Mucosa of descending colon (tissue), 3 donors: ENCODE data around the gene SSR2. TPM values are rescaled to one million over a fixed set of nuclear protein-coding genes. Genes with fewer than 3 reads are reported as not detected.

Experiments
- ATAC-seq: fragments of 200-7000 bp; cut with Tn5 transposase; one replicate; pipeline ENCODE4 v1.9.1; 2020; ENCODE audit warnings: mild to moderate bottlenecking, moderate library complexity
- DNase-seq, 3 donors: peaks; one replicate each; pipeline ENCODE4 v3.0.0-alpha.2; 2020
- H3K36me3 ChIP-seq: fragments of 200-600 bp; one replicate; pipeline ENCODE4 v1.8.0; 2021; ENCODE audit warnings: low read depth, mild to moderate bottlenecking
- H3K4me1 ChIP-seq: fragments of 200-600 bp; one replicate; pipeline ENCODE4 v1.8.0; 2021; ENCODE audit warnings: low read depth, mild to moderate bottlenecking
- H3K4me3 ChIP-seq: fragments of 200-600 bp; one replicate; pipeline ENCODE4 v1.8.0; 2021; ENCODE audit warnings: mild to moderate bottlenecking
- H3K9me3 ChIP-seq: fragments of 200-600 bp; one replicate; pipeline ENCODE4 v1.8.0; 2021; ENCODE audit warnings: mild to moderate bottlenecking
- CTCF ChIP-seq: fragments of 200-600 bp; IDR thresholded peaks from one replicate; pipeline ENCODE4 v1.8.0; 2022; ENCODE audit warnings: antibody characterized with exemption, mild to moderate bottlenecking
- intact Hi-C, 2 donors: fragments of 100-400 bp; cut with DNase I in 1 of 2; cut with micrococcal nuclease in 1 of 2; formaldehyde crosslinking; loops; one replicate each; pipeline versions ENCODE4 v1.11.0 to v1.11.1; 2022; cut with DNase I, micrococcal nuclease
- total RNA-seq, 3 donors: library from RNA; stranded (reverse); fragmentation: NEBNext Ultra II Directional in 2 of 3; extraction: Animal tissue kit (Norgen Biotek cat#: 25700) in 2 of 3; gene quantifications; one replicate each; pipeline versions ENCODE4 v1.2.1 to v1.2.4, GENCODE V29; 2021 to 2023
- donor health status: DM: no; HTN: no; CAD: no; lungs with moderate emphysema.
- donor health status: DM: no; HTN: no; CAD: no.
- donor health status: DM: no; HTN: yes; CAD: no.

SSR2 gene
- total RNA-seq, 3 donors from 2014 or later: 144 to 203 (median 164) TPM

- DNase-seq (peak in 2 of 3 donors; percentile 46 to 66), ATAC-seq (peak; percentile 31)
- intact Hi-C loops: no loop called here
- H3K9me3 ChIP-seq: no peaks in the 10 kb centered on the region
- TF ChIP-seq CTCF: no peak
- H3K36me3 ChIP-seq: no peaks in the 10 kb centered on the region
- H3K4me1 ChIP-seq: peaks cover 20% of the 10 kb centered on the region
- H3K4me3 ChIP-seq: no peak overlapping the region
Measured at GRCh38 chr1:155981266-155982088, 39.3 kb downstream of the SSR2 start.

DNA sequence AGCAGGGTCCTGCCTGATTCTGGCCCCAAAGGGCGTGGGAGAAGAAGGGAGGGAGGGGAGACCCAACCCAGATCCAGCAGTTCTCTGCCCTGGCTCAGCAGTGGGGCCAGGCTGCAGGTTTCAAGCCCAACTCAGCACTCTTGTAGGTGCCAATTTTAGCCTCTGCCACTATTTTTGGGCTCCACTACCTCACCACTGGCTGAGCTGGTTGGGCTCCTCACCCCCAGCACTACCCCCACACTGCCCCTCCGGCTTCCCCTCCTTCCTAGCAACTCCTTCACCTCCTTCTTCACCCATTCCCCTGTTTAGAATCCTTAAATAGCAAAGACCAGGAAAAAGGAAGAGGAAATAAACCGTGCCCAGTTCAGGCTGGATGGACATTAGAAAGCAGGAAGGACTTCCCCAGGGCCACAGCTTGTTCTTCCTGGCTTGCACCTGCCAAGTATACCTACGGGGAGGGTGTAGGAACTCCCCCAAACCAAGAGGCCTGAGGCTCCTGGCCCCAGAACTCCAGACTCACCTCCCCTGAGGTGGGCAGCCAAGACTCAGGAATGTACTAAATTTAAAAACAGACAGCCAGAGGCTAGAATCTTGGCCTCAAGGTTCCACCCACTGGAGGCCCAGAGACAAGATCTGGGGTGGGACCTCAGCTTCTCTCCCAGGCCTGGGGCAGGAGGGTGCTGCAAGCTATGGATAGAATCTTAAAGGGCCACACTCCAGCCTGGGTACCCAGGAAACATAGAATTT lies 41.0 kb downstream of the SSR2 start:
- ATAC-seq (peak; percentile 37), DNase-seq (peak; percentile 43 to 56 (median 50))
- TF ChIP-seq CTCF: no peak
- Histone ChIP-seq H3K9me3 (no peaks in the 10 kb centered on the region), H3K36me3 (no peaks in the 10 kb centered on the region), H3K4me3 (no peak overlapping the region), H3K4me1 (peaks cover 24% of the 10 kb centered on the region)
- intact Hi-C loops: no loop called here

DNA sequence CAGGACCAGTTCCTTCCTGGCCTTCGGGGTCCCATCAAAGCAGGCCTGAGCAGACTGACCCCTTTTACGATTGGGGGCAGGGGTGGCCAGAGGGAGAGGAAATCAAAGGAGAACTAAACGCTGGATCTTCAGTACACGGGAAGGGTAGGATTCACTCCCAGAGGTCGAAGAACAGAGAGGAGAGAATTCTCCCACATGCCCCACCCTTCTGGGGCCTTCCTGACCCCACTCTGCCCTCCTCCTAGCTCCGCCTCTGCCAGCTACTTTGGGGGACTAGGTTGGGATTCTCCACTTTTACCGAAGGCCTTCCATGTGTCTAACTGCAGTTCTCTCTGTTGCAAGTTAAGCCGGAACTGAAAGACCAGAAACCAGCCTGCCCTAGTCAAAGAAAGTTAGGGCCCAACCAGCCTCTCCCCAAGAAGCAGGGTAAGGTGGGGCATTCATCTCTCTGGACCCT lies 41.8 kb downstream of the SSR2 start:
- Histone ChIP-seq H3K4me3 (peak overlapping the region; percentile 74), H3K9me3 (no peaks in the 10 kb centered on the region), H3K4me1 (peaks cover 24% of the 10 kb centered on the region), H3K36me3 (no peaks in the 10 kb centered on the region)
- TF ChIP-seq CTCF: no peak
- peak; percentile 49 to 65 (median 55) for DNase-seq
- ATAC-seq: peak; percentile 48
- intact Hi-C loops: no loop called here

DNA sequence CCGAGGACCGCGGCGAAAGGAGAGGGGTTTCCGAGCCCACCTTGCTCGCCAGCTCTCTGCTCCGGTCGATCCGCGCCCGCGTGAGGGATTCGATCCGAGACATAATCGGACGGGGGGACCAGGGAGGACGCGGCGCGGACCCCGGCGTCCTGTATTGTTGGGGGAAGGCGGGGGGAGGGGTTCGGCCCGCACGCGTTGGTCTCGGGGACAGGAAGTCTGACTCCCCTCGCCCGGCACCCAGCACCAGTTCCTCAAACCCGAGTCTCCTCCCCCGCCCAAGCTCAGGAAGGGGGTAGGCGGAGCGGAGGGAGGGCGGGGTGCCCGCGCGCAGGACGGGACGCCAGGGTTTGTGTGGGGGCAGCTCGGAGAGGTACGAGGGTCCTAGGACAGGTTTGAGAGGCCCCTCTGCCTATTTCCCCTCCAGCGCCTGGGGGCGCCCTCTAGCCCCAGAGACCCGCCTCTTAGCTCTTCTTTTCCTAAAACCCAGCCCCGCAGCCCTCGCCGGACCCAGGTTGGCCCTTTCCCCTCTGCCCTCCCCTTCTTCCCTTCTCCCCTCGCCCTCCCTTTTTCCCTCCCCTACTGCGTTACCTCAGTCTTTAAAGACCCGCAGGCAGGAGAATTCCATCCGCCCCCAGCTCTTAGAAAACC lies 42.3 kb downstream of the SSR2 start, which contains the start of gene ARHGEF2:
TSS of gene ARHGEF2 (minus strand) at position 223 of the 648 bp plus-strand sequence. CDS start at position 103, 120 bp downstream.
- DNase-seq (peak; percentile 87 to 95 (median 89)), ATAC-seq (peak; percentile 80)
- H3K4me1 ChIP-seq: peaks cover 24% of the 10 kb centered on the region
- H3K4me3 ChIP-seq: peak within 1 kb of the TSS; percentile 74
- no peak for TF ChIP-seq CTCF
- H3K9me3 ChIP-seq: no peaks in the 10 kb centered on the region
- H3K36me3 ChIP-seq: no peaks in the 10 kb centered on the region
- intact Hi-C loops: no loop called here

GRCh38 chr1:155977690-155978324 lies 42.9 kb downstream of the SSR2 start:
- ATAC-seq: peak; percentile 42
- Histone ChIP-seq H3K4me1 (peaks cover 26% of the 10 kb centered on the region), H3K4me3 (peak overlapping the region; percentile 74), H3K36me3 (no peaks in the 10 kb centered on the region), H3K9me3 (no peaks in the 10 kb centered on the region)
- peak in 2 of 3 donors; percentile 49 to 70 for DNase-seq
- TF ChIP-seq CTCF: no peak
- intact Hi-C loops: no loop called here
